Measurements from ENCODE around the gene SYNE2. TPM values are rescaled to one million over a fixed set of nuclear protein-coding genes. Genes with fewer than 3 reads are reported as not detected.
A peak's percentile ranks its signal among the peaks of the same experiment; 100 is the strongest.

The SYNE2 gene
- total and polyA plus RNA-seq, 9 donors = 29.1 to 66.9 (median 50.0) TPM

DNA sequence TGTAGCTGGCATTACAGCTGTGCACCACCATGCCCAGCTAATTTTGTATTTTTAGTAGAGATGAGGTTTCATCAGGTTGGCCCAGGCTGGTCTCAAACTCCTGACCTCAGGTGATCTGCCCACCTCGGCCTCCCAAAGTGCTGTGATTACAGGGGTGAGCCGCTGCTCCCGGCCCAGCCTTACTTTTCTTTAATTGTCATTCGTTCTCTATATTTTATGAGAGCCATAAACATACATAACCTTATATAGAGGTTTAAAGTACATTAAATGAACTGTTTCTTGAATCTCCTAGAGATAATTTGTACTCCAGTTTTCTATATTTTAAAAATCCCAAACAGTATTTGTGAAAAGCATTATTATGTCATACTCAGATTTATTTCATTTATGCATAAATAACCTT, 98.6 kb downstream of the SYNE2 start:
- H3K4me1 ChIP-seq (ENCODE audit: control insufficient read depth, insufficient read depth, low read length) = no peaks in the 10 kb centered on the region
- DNase-seq = no peak
- no peaks in the 10 kb centered on the region for H3K27me3 ChIP-seq (ENCODE audit: control insufficient read depth, insufficient read depth, low read length)
- no CpG with 5 or more reads among the region's 4 CpGs for WGBS (ENCODE audit: insufficient coverage)
- H3K36me3 ChIP-seq (ENCODE audit: control insufficient read depth, insufficient read depth, low read length) = peaks cover 15% of the 10 kb centered on the region
- no peaks in the 10 kb centered on the region for H3K9me3 ChIP-seq (replicated peaks; ENCODE audit: control insufficient read depth, low read depth, low read length)
- H3K27ac ChIP-seq (ENCODE audit: low read length) = no peak overlapping the region
- no peak overlapping the region for H3K4me3 ChIP-seq (ENCODE audit: low read length)

- no peak overlapping the region for H3K27ac ChIP-seq (ENCODE audit: low read length)
Observed at GRCh38 chr14:63952053-63952932, 99.5 kb downstream of the SYNE2 start.

GRCh38 chr14:63952933-63953437, 100.2 kb downstream of the SYNE2 start:
- peaks cover 15% of the 10 kb centered on the region for H3K36me3 ChIP-seq (ENCODE audit: control insufficient read depth, insufficient read depth, low read length)
- WGBS (ENCODE audit: insufficient coverage) = 81% methylated on average over 2 of the region's 2 CpGs
- H3K4me1 ChIP-seq (ENCODE audit: control insufficient read depth, insufficient read depth, low read length) = no peaks in the 10 kb centered on the region
- H3K4me3 ChIP-seq (ENCODE audit: low read length) = no peak overlapping the region
- peak overlapping the region; percentile 13 for H3K27ac ChIP-seq (ENCODE audit: low read length)
- DNase-seq = no peak
- H3K27me3 ChIP-seq (ENCODE audit: control insufficient read depth, insufficient read depth, low read length) = no peaks in the 10 kb centered on the region
- H3K9me3 ChIP-seq (replicated peaks; ENCODE audit: control insufficient read depth, low read depth, low read length) = no peaks in the 10 kb centered on the region

More at GRCh38 chr14:63952053-63952932, 99.5 kb downstream of the SYNE2 start:
- H3K4me1 ChIP-seq (ENCODE audit: control insufficient read depth, insufficient read depth, low read length) = no peaks in the 10 kb centered on the region
- WGBS (ENCODE audit: insufficient coverage) = 79% methylated on average over 3 of the region's 6 CpGs
- H3K9me3 ChIP-seq (replicated peaks; ENCODE audit: control insufficient read depth, low read depth, low read length) = no peaks in the 10 kb centered on the region
- DNase-seq = no peak
- peaks cover 15% of the 10 kb centered on the region for H3K36me3 ChIP-seq (ENCODE audit: control insufficient read depth, insufficient read depth, low read length)
- no peaks in the 10 kb centered on the region for H3K27me3 ChIP-seq (ENCODE audit: control insufficient read depth, insufficient read depth, low read length)
- H3K4me3 ChIP-seq (ENCODE audit: low read length) = no peak overlapping the region

GRCh38 chr14:63956326-63956725, 103.5 kb downstream of the SYNE2 start:
- peaks cover 6% of the 10 kb centered on the region for H3K36me3 ChIP-seq (ENCODE audit: control insufficient read depth, insufficient read depth, low read length)

DNA sequence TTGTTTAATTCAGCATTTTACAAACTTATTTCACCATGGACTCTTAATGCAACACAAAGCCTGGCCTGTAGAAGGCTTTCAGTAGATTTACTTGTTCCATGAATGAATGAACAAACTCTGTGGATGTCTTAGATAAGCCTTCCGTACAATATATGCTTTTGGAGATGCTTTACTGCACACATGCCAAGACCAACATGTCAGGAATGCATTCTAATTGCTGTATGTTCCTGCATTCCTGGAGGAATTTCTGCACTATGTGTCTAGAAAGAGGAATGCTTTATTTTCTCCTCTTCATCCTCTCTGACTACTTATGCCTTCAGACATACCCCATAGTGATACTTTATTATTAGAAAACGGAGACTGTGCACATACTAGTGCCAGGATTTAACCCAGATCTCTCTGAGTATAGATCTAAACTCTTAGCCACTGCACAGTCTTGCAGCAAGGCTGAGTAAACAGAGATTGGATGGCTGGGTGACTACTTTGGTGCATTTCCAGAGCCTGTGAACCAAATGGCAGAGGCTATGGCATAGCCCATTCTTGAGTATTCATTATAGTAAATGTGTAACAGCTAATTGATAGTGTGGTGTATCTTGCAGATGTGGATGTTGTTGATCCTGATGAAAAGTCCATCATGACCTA, 108.2 kb downstream of the SYNE2 start:
- no peak overlapping the region for H3K4me3 ChIP-seq (ENCODE audit: low read length)
- H3K4me1 ChIP-seq (ENCODE audit: control insufficient read depth, insufficient read depth, low read length) = no peaks in the 10 kb centered on the region
- H3K9me3 ChIP-seq (replicated peaks; ENCODE audit: control insufficient read depth, low read depth, low read length) = no peaks in the 10 kb centered on the region
- peaks cover 3% of the 10 kb centered on the region for H3K36me3 ChIP-seq (ENCODE audit: control insufficient read depth, insufficient read depth, low read length)
- DNase-seq = no peak
- no CpG with 5 or more reads among the region's 2 CpGs for WGBS (ENCODE audit: insufficient coverage)
- no peaks in the 10 kb centered on the region for H3K27me3 ChIP-seq (ENCODE audit: control insufficient read depth, insufficient read depth, low read length)
- no peak overlapping the region for H3K27ac ChIP-seq (ENCODE audit: low read length)

More at GRCh38 chr14:63956326-63956725, 103.5 kb downstream of the SYNE2 start:
- Histone ChIP-seq H3K4me1 (ENCODE audit: control insufficient read depth, insufficient read depth, low read length) (no peaks in the 10 kb centered on the region), H3K4me3 (ENCODE audit: low read length) (no peak overlapping the region), H3K27ac (ENCODE audit: low read length) (no peak overlapping the region), H3K9me3 (replicated peaks; ENCODE audit: control insufficient read depth, low read depth, low read length) (no peaks in the 10 kb centered on the region), H3K27me3 (ENCODE audit: control insufficient read depth, insufficient read depth, low read length) (no peaks in the 10 kb centered on the region)
- DNase-seq = no peak

DNA sequence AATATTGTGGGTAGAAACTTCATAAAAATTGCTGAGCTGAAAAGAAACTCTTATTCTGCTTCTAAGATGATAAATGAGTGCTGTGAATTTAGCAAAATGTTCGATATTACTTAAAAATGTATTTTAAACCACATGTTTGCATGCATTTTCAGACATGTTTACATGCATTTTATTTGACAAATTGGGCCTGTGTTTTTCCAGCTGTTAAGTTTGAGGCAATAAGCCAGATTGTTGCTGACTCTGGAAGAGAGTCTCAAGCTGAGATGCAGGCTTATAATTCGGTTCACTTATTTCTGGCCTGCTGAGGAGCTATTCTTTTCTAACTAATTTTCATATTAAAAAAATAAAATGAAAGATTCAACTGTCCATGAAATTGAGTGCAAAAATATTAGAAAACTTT, 110.1 kb downstream of the SYNE2 start:
- H3K9me3 ChIP-seq (replicated peaks; ENCODE audit: control insufficient read depth, low read depth, low read length) = no peaks in the 10 kb centered on the region
- no CpG with 5 or more reads among the region's 2 CpGs for WGBS (ENCODE audit: insufficient coverage)
- no peak overlapping the region for H3K27ac ChIP-seq (ENCODE audit: low read length)
- no peak overlapping the region for H3K4me3 ChIP-seq (ENCODE audit: low read length)
- no peaks in the 10 kb centered on the region for H3K27me3 ChIP-seq (ENCODE audit: control insufficient read depth, insufficient read depth, low read length)
- no peaks in the 10 kb centered on the region for H3K4me1 ChIP-seq (ENCODE audit: control insufficient read depth, insufficient read depth, low read length)
- peaks cover 5% of the 10 kb centered on the region for H3K36me3 ChIP-seq (ENCODE audit: control insufficient read depth, insufficient read depth, low read length)
- DNase-seq = peak; percentile 69

DNA sequence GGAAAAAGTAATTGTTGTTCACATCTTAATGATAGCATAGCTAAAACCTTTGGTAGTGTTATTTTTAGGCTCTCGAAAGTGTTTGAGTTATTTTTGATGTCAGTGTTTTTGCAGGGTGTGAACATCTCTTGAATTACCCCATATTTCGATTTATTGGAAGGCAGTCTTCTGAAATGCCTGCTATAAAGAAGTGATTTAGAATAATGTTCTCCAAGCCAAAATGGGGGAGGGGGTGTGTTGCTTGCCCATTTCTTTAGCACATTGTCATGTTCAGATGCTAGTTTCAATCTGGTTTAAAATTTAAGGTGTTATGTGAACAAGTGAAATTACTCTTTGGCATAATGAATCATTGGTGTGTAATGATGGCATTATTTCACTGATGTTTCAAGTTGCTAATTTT, 110.6 kb downstream of the SYNE2 start:
- WGBS (ENCODE audit: insufficient coverage) = no CpG with 5 or more reads among the region's 2 CpGs
- H3K4me3 ChIP-seq (ENCODE audit: low read length) = no peak overlapping the region
- H3K36me3 ChIP-seq (ENCODE audit: control insufficient read depth, insufficient read depth, low read length) = peaks cover 5% of the 10 kb centered on the region
- H3K4me1 ChIP-seq (ENCODE audit: control insufficient read depth, insufficient read depth, low read length) = no peaks in the 10 kb centered on the region
- H3K27me3 ChIP-seq (ENCODE audit: control insufficient read depth, insufficient read depth, low read length) = no peaks in the 10 kb centered on the region
- peak; percentile 7 for DNase-seq
- no peaks in the 10 kb centered on the region for H3K9me3 ChIP-seq (replicated peaks; ENCODE audit: control insufficient read depth, low read depth, low read length)
- no peak overlapping the region for H3K27ac ChIP-seq (ENCODE audit: low read length)

DNA sequence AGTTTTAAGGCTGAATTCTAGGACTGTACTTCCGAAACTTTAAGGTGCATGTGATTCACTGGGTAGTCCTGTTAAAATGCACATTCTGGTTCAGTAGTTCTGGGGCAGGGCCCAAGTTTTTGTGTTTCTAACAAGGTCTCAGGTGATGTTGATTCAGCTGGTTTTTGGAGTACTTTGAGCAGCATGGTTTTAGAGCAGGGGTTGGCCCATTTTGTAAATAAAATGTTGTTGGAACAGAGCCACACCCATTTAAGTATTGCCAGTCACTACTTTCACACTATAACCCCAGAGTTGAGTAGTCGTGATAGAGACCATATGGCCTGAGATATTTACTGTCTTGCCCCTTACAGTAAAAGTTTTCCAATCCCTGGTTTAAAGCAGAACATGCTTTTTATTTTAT, 111.3 kb downstream of the SYNE2 start:
- Histone ChIP-seq H3K27ac (ENCODE audit: low read length) (no peak overlapping the region), H3K4me1 (ENCODE audit: control insufficient read depth, insufficient read depth, low read length) (no peaks in the 10 kb centered on the region), H3K4me3 (ENCODE audit: low read length) (no peak overlapping the region), H3K9me3 (replicated peaks; ENCODE audit: control insufficient read depth, low read depth, low read length) (no peaks in the 10 kb centered on the region), H3K36me3 (ENCODE audit: control insufficient read depth, insufficient read depth, low read length) (peaks cover 5% of the 10 kb centered on the region), H3K27me3 (ENCODE audit: control insufficient read depth, insufficient read depth, low read length) (no peaks in the 10 kb centered on the region)
- WGBS (ENCODE audit: insufficient coverage) = 75% methylated on average over 1 of the region's 2 CpGs
- peak; percentile 14 for DNase-seq

GRCh38 chr14:63966407-63966806, 113.6 kb downstream of the SYNE2 start:
- H3K36me3 ChIP-seq (ENCODE audit: control insufficient read depth, insufficient read depth, low read length) = peaks cover 5% of the 10 kb centered on the region
- WGBS (ENCODE audit: insufficient coverage) = 93% methylated on average over 2 of the region's 5 CpGs
- no peaks in the 10 kb centered on the region for H3K4me1 ChIP-seq (ENCODE audit: control insufficient read depth, insufficient read depth, low read length)
- no peak overlapping the region for H3K4me3 ChIP-seq (ENCODE audit: low read length)
- no peaks in the 10 kb centered on the region for H3K9me3 ChIP-seq (replicated peaks; ENCODE audit: control insufficient read depth, low read depth, low read length)
- DNase-seq = no peak
- no peaks in the 10 kb centered on the region for H3K27me3 ChIP-seq (ENCODE audit: control insufficient read depth, insufficient read depth, low read length)
- H3K27ac ChIP-seq (ENCODE audit: low read length) = no peak overlapping the region

- Histone ChIP-seq H3K4me3 (ENCODE audit: low read length) (no peak overlapping the region), H3K27ac (ENCODE audit: low read length) (no peak overlapping the region), H3K9me3 (replicated peaks; ENCODE audit: control insufficient read depth, low read depth, low read length) (no peaks in the 10 kb centered on the region), H3K4me1 (ENCODE audit: control insufficient read depth, insufficient read depth, low read length) (no peaks in the 10 kb centered on the region), H3K27me3 (ENCODE audit: control insufficient read depth, insufficient read depth, low read length) (no peaks in the 10 kb centered on the region), H3K36me3 (ENCODE audit: control insufficient read depth, insufficient read depth, low read length) (peaks cover 4% of the 10 kb centered on the region)
- 100% methylated on average over 1 of the region's 3 CpGs for WGBS (ENCODE audit: insufficient coverage)
- no peak for DNase-seq
Observed at GRCh38 chr14:63972323-63972932, 119.6 kb downstream of the SYNE2 start.

Data from muscle of leg (tissue), 11 donors.